ENCODE data around the gene UBA6. TPM values are rescaled to one million over a fixed set of nuclear protein-coding genes. Genes with fewer than 3 reads are reported as not detected.

The UBA6 gene
- total RNA-seq, 4 donors from 2014 or later: 49.4 to 81.9 (median 56.3) TPM

- Histone ChIP-seq H3K4me3 (no peak overlapping the region), H3K36me3 (peaks cover 22% of the 10 kb centered on the region), H3K27me3 (no peaks in the 10 kb centered on the region), H3K4me1 (peaks cover 18% of the 10 kb centered on the region), H3K9me3 (no peaks in the 10 kb centered on the region), H3K27ac (no peak overlapping the region)
- DNase-seq (ENCODE audit: low spot score in 2 of 2): no peak
- 89% methylated on average over 3 of the region's 3 CpGs for WGBS
- TF ChIP-seq CTCF (IDR thresholded peaks at IDR 0.05) (no peak), EP300 (IDR thresholded peaks at IDR 0.05) (no peak), POLR2A (IDR thresholded peaks at IDR 0.05) (no peak), POLR2AphosphoS5 (IDR thresholded peaks at IDR 0.05) (no peak)
These were observed 6.3 kb downstream of the UBA6 start for GRCh38 chr4:67694662-67695061.

GRCh38 chr4:67691328-67691727 lies 9.6 kb downstream of the UBA6 start:
- no peak overlapping the region for H3K4me3 ChIP-seq
- H3K9me3 ChIP-seq: no peaks in the 10 kb centered on the region
- peaks cover 22% of the 10 kb centered on the region for H3K36me3 ChIP-seq
- no peak for TF ChIP-seq EP300 (IDR thresholded peaks at IDR 0.05)
- no peaks in the 10 kb centered on the region for H3K27me3 ChIP-seq
- H3K27ac ChIP-seq: no peak overlapping the region
- no peak for DNase-seq (ENCODE audit: low spot score in 2 of 2)
- H3K4me1 ChIP-seq: no peaks in the 10 kb centered on the region

GRCh38 chr4:67687636-67688035 lies 13.3 kb downstream of the UBA6 start:
- TF ChIP-seq CTCF (IDR thresholded peaks at IDR 0.05) (no peak), POLR2AphosphoS5 (IDR thresholded peaks at IDR 0.05) (no peak), EP300 (IDR thresholded peaks at IDR 0.05) (no peak), POLR2A (IDR thresholded peaks at IDR 0.05) (no peak)
- Histone ChIP-seq H3K27ac (no peak overlapping the region), H3K4me1 (no peaks in the 10 kb centered on the region), H3K36me3 (peaks cover 20% of the 10 kb centered on the region), H3K27me3 (no peaks in the 10 kb centered on the region), H3K9me3 (no peaks in the 10 kb centered on the region), H3K4me3 (no peak overlapping the region)
- DNase-seq (ENCODE audit: low spot score in 2 of 2): no peak
- WGBS: 82% methylated on average over 4 of the region's 4 CpGs

GRCh38 chr4:67685532-67685859 lies 15.5 kb downstream of the UBA6 start:
- Histone ChIP-seq H3K4me3 (no peak overlapping the region), H3K9me3 (no peaks in the 10 kb centered on the region), H3K36me3 (peaks cover 11% of the 10 kb centered on the region), H3K27ac (no peak overlapping the region), H3K27me3 (no peaks in the 10 kb centered on the region), H3K4me1 (no peaks in the 10 kb centered on the region)
- DNase-seq (ENCODE audit: low spot score in 2 of 2): no peak
- WGBS: 91% methylated on average over 5 of the region's 5 CpGs
- no peak for TF ChIP-seq EP300 (IDR thresholded peaks at IDR 0.05)
- TF ChIP-seq CTCF (IDR thresholded peaks at IDR 0.05): no peak
- no peak for TF ChIP-seq POLR2A (IDR thresholded peaks at IDR 0.05)
- no peak for TF ChIP-seq POLR2AphosphoS5 (IDR thresholded peaks at IDR 0.05)

GRCh38 chr4:67684839-67685531 lies 16.0 kb downstream of the UBA6 start:
- TF ChIP-seq POLR2AphosphoS5 (IDR thresholded peaks at IDR 0.05) (no peak), CTCF (IDR thresholded peaks at IDR 0.05) (no peak), EP300 (IDR thresholded peaks at IDR 0.05) (no peak), POLR2A (IDR thresholded peaks at IDR 0.05) (no peak)
- peaks cover 14% of the 10 kb centered on the region for H3K36me3 ChIP-seq
- no peaks in the 10 kb centered on the region for H3K9me3 ChIP-seq
- whole genome bisulfite sequencing: 51% methylated on average over 1 of the region's 1 CpG
- DNase-seq (ENCODE audit: low spot score in 2 of 2): no peak
- H3K27ac ChIP-seq: no peak overlapping the region
- H3K4me3 ChIP-seq: no peak overlapping the region
- no peaks in the 10 kb centered on the region for H3K27me3 ChIP-seq
- no peaks in the 10 kb centered on the region for H3K4me1 ChIP-seq

GRCh38 chr4:67682266-67682665 lies 18.7 kb downstream of the UBA6 start:
- no peaks in the 10 kb centered on the region for H3K27me3 ChIP-seq
- H3K9me3 ChIP-seq: no peaks in the 10 kb centered on the region
- no peaks in the 10 kb centered on the region for H3K4me1 ChIP-seq
- H3K4me3 ChIP-seq: no peak overlapping the region
- TF ChIP-seq POLR2A (IDR thresholded peaks at IDR 0.05) (no peak), EP300 (IDR thresholded peaks at IDR 0.05) (no peak), POLR2AphosphoS5 (IDR thresholded peaks at IDR 0.05) (no peak), CTCF (IDR thresholded peaks at IDR 0.05) (no peak)
- H3K36me3 ChIP-seq: peaks cover 19% of the 10 kb centered on the region
- DNase-seq (ENCODE audit: low spot score in 2 of 2): no peak
- 55% methylated on average over 1 of the region's 1 CpG for WGBS
- no peak overlapping the region for H3K27ac ChIP-seq

Data from suprapubic skin (tissue), 4 donors.